Astrocyte (in vitro differentiated cells and primary cell): ENCODE data around the gene SLC18A2. TPM values are rescaled to one million over a fixed set of nuclear protein-coding genes. Genes with fewer than 3 reads are reported as not detected.

Experiments used
- DNase-seq: peaks from one replicate; pipeline ENCODE4 v3.0.0-alpha.2; 2010; ENCODE audit warnings: low read depth
- FAIRE-seq: peaks from 2 replicates; lab custom pipeline; 2011; peaks lifted over from hg19 to GRCh38; lab: Jason Lieb, UNC
- H2AFZ ChIP-seq: 2 replicates; pipeline ENCODE4 v1.6.0; 2012; ENCODE audit warnings: low read depth, low read length, inconsistent platforms
- H3K27ac ChIP-seq: 2 replicates; pipeline ENCODE4 v1.5.1; 2011; ENCODE audit warnings: low read depth, low read length, inconsistent platforms
- H3K27me3 ChIP-seq: 2 replicates; pipeline ENCODE4 v1.6.0; 2011; ENCODE audit warnings: low read length, inconsistent platforms; ENCODE audit not compliant: insufficient read depth
- H3K36me3 ChIP-seq: 2 replicates; pipeline ENCODE4 v1.5.1; 2011; ENCODE audit warnings: low read length, inconsistent platforms; ENCODE audit not compliant: insufficient read depth
- H3K4me1 ChIP-seq: 2 replicates; pipeline ENCODE4 v1.5.1; 2011; ENCODE audit warnings: low read length, inconsistent platforms; ENCODE audit not compliant: insufficient read depth
- H3K4me2 ChIP-seq: 2 replicates; pipeline ENCODE4 v1.6.0; 2012; ENCODE audit warnings: low read length, inconsistent platforms
- H3K4me3 ChIP-seq: 2 replicates; pipeline ENCODE4 v1.5.1; 2011; ENCODE audit warnings: low read depth, mild to moderate bottlenecking, low read length, inconsistent platforms; ENCODE audit not compliant: insufficient read depth
- H3K79me2 ChIP-seq: 2 replicates; pipeline ENCODE4 v1.6.0; 2012; ENCODE audit warnings: mild to moderate bottlenecking, low read length, inconsistent platforms; ENCODE audit not compliant: insufficient read depth
- H3K9ac ChIP-seq: 2 replicates; pipeline ENCODE4 v1.6.0; 2012; ENCODE audit warnings: mild to moderate bottlenecking, low read length, inconsistent platforms
- H3K9me3 ChIP-seq: 2 replicates; pipeline ENCODE4 v1.5.1; 2012; ENCODE audit warnings: low read depth, mild to moderate bottlenecking, low read length, inconsistent platforms; ENCODE audit not compliant: insufficient read depth
- H4K20me1 ChIP-seq: 2 replicates; pipeline ENCODE4 v1.6.0; 2012; ENCODE audit warnings: low read length, inconsistent platforms; ENCODE audit not compliant: insufficient read depth
- H3K27ac Mint-ChIP-seq: one replicate; pipeline ENCODE4 v1.8.0; 2021; ENCODE audit warnings: mild to moderate bottlenecking, mixed read lengths; ENCODE audit not compliant: unreplicated experiment
- H3K27me3 Mint-ChIP-seq: one replicate; pipeline ENCODE4 v1.8.0; 2021; ENCODE audit warnings: low read depth, mixed read lengths; ENCODE audit not compliant: unreplicated experiment
- H3K36me3 Mint-ChIP-seq: one replicate; pipeline ENCODE4 v1.8.0; 2021; ENCODE audit warnings: low read depth, mixed read lengths; ENCODE audit not compliant: unreplicated experiment
- H3K4me1 Mint-ChIP-seq: one replicate; pipeline ENCODE4 v1.8.0; 2021; ENCODE audit warnings: low read depth, mixed read lengths; ENCODE audit not compliant: unreplicated experiment
- H3K4me3 Mint-ChIP-seq: one replicate; pipeline ENCODE4 v1.8.0; 2021; ENCODE audit warnings: mild to moderate bottlenecking, moderate library complexity, mixed read lengths; ENCODE audit not compliant: unreplicated experiment
- H3K9me3 Mint-ChIP-seq: one replicate; pipeline ENCODE4 v1.8.0; 2021; ENCODE audit warnings: mild to moderate bottlenecking, mixed read lengths; ENCODE audit not compliant: unreplicated experiment
- EZH2 ChIP-seq: IDR thresholded peaks from 2 replicates; pipeline ENCODE4 v1.6.1; 2012; ENCODE audit warnings: mild to moderate bottlenecking, low read length, inconsistent platforms; ENCODE audit not compliant: insufficient read depth
- total RNA-seq: library from RNA; stranded (reverse); gene quantifications from 2 replicates; pipeline ENCODE4 v1.2.1, GENCODE V29; 2021
- TF ChIP-seq, protein P1 (sequence below): IDR thresholded peaks from 2 replicates; pipeline ENCODE4 v1.5.1; 2011; ENCODE audit warnings: low read depth, mild to moderate bottlenecking, inconsistent platforms, low read length, moderate library complexity; ENCODE audit not compliant: insufficient read depth

SLC18A2 gene
- total RNA-seq, 1 donor from 2014 or later: not detected

DNA sequence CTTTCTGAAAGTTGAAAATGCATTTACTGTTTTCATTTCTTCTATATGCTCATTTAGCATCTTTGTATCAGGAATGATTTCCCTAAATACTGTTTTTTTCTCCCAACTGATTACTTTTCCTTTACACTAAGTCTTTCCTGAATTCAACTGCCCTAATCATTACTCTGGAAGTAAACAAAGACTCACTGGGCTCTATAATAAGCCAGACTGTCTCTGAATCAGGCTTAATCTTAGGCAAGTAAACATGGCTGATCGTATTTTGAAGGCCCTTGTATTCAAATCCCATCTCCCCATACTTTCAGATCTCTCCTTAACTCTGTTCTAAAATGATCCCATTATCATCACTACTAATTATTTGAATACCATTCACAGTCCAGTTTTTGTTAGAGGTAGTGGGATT is 72.7 kb downstream of the SLC18A2 start:
- Histone ChIP-seq H3K79me2 (peaks cover 3% of the 10 kb centered on the region), H3K9me3 (no peaks in the 10 kb centered on the region), H3K9ac (no peak overlapping the region), H4K20me1 (peaks cover 24% of the 10 kb centered on the region), H3K4me1 (no peaks in the 10 kb centered on the region), H3K36me3 (no peaks in the 10 kb centered on the region), H2AFZ (no peak overlapping the region), H3K27ac (no peak overlapping the region), H3K4me3 (no peak overlapping the region), H3K4me2 (no peak overlapping the region), H3K27me3 (no peaks in the 10 kb centered on the region)
- no peak overlapping the region for H3K27ac Mint-ChIP-seq
- peaks cover 9% of the 10 kb centered on the region for H3K4me1 Mint-ChIP-seq
- H3K36me3 Mint-ChIP-seq: peaks cover 3% of the 10 kb centered on the region
- no peaks in the 10 kb centered on the region for H3K9me3 Mint-ChIP-seq
- FAIRE-seq (no peak), DNase-seq (no peak)
- H3K27me3 Mint-ChIP-seq: no peaks in the 10 kb centered on the region
- TF ChIP-seq, protein P1, sequence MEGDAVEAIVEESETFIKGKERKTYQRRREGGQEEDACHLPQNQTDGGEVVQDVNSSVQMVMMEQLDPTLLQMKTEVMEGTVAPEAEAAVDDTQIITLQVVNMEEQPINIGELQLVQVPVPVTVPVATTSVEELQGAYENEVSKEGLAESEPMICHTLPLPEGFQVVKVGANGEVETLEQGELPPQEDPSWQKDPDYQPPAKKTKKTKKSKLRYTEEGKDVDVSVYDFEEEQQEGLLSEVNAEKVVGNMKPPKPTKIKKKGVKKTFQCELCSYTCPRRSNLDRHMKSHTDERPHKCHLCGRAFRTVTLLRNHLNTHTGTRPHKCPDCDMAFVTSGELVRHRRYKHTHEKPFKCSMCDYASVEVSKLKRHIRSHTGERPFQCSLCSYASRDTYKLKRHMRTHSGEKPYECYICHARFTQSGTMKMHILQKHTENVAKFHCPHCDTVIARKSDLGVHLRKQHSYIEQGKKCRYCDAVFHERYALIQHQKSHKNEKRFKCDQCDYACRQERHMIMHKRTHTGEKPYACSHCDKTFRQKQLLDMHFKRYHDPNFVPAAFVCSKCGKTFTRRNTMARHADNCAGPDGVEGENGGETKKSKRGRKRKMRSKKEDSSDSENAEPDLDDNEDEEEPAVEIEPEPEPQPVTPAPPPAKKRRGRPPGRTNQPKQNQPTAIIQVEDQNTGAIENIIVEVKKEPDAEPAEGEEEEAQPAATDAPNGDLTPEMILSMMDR: no peak
- no peak overlapping the region for H3K4me3 Mint-ChIP-seq

GRCh38 chr10:117316701-117317100 is 75.8 kb downstream of the SLC18A2 start:
- FAIRE-seq: no peak
- H3K27me3 ChIP-seq: no peaks in the 10 kb centered on the region
- DNase-seq: no peak
- peaks cover 7% of the 10 kb centered on the region for H3K79me2 ChIP-seq
- Mint-ChIP-seq H3K27ac (no peak overlapping the region), H3K27me3 (no peaks in the 10 kb centered on the region), H3K36me3 (peaks cover 3% of the 10 kb centered on the region), H3K9me3 (no peaks in the 10 kb centered on the region), H3K4me3 (no peak overlapping the region), H3K4me1 (no peaks in the 10 kb centered on the region)
- no peaks in the 10 kb centered on the region for H3K9me3 ChIP-seq
- H2AFZ ChIP-seq: no peak overlapping the region
- H3K36me3 ChIP-seq: no peaks in the 10 kb centered on the region
- H3K9ac ChIP-seq: no peak overlapping the region
- no peak overlapping the region for H3K4me2 ChIP-seq
- no peaks in the 10 kb centered on the region for H3K4me1 ChIP-seq
- no peak for TF ChIP-seq EZH2
- TF ChIP-seq, protein P1: no peak
- H3K4me3 ChIP-seq: no peak overlapping the region
- H4K20me1 ChIP-seq: peaks cover 36% of the 10 kb centered on the region
- H3K27ac ChIP-seq: no peak overlapping the region

- Histone ChIP-seq H3K4me2 (no peak overlapping the region), H3K4me3 (no peak overlapping the region), H2AFZ (no peak overlapping the region), H3K79me2 (peaks cover 13% of the 10 kb centered on the region), H3K4me1 (peaks cover 4% of the 10 kb centered on the region), H3K27ac (no peak overlapping the region), H4K20me1 (peaks cover 50% of the 10 kb centered on the region), H3K9ac (no peak overlapping the region), H3K36me3 (no peaks in the 10 kb centered on the region), H3K9me3 (no peaks in the 10 kb centered on the region), H3K27me3 (no peaks in the 10 kb centered on the region)
- no peaks in the 10 kb centered on the region for H3K36me3 Mint-ChIP-seq
- no peaks in the 10 kb centered on the region for H3K9me3 Mint-ChIP-seq
- no peak overlapping the region for H3K4me3 Mint-ChIP-seq
- H3K27ac Mint-ChIP-seq: no peak overlapping the region
- H3K4me1 Mint-ChIP-seq: peaks cover 7% of the 10 kb centered on the region
- DNase-seq (no peak), FAIRE-seq (no peak)
- TF ChIP-seq, protein P1: peak; percentile 22
- TF ChIP-seq EZH2: no peak
- no peaks in the 10 kb centered on the region for H3K27me3 Mint-ChIP-seq
These were observed 78.0 kb downstream of the SLC18A2 start for GRCh38 chr10:117318909-117319308.
